Lower leg skin (tissue), 4 donors: ENCODE results near the gene SCMH1. TPM values are rescaled to one million over a fixed set of nuclear protein-coding genes. Genes with fewer than 3 reads are reported as not detected.
A peak's percentile ranks its signal among the peaks of the same experiment; 100 is the strongest.

ENCODE experiments used
- DNase-seq, 2 donors: peaks; one replicate each; pipeline ENCODE4 v3.0.0-alpha.2; 2019; ENCODE audit warnings: low spot score in 2 of 2
- H3K4me3 ChIP-seq: fragments of 200-600 bp; sonication (generic); 2 replicates; pipeline ENCODE4 v1.5.1; 2017; ENCODE audit warnings: mild to moderate bottlenecking, low read depth; ENCODE audit not compliant: poor library complexity, severe bottlenecking
- CTCF ChIP-seq, 3 donors: fragments of 450-650 bp; IDR thresholded peaks; one replicate each; pipeline ENCODE4 v1.5.1; 2016; ENCODE audit warnings: antibody characterized with exemption in 3 of 3, mild to moderate bottlenecking in 3 of 3, moderate library complexity in 2 of 3
- POLR2A ChIP-seq, 2 donors: fragments of 450-650 bp; IDR thresholded peaks; one replicate each; pipeline ENCODE4 v1.6.1; 2016 to 2017; ENCODE audit warnings: antibody characterized with exemption in 2 of 2, mild to moderate bottlenecking in 1 of 2, moderate library complexity in 1 of 2
- WGBS, 2 donors: methylation state at CpG; one replicate each; pipeline ENCODE4 v1.1.5; 2018; 5-methylcytosine and 5-hydroxymethylcytosine counted together
- intact Hi-C: fragments of 100-400 bp; cut with DNase I; formaldehyde crosslinking; loops from one replicate; pipeline ENCODE4 v1.15.0; 2023; ENCODE audit warnings: low total_unique reads
- total RNA-seq, 4 donors: library from RNA; depleted of rRNA; stranded (reverse); fragments of >200 nt; gene quantifications; one replicate each; pipeline ENCODE4 v1.1.0, GENCODE V29; 2016

The SCMH1 gene
- total RNA-seq, 4 donors from 2014 or later: 8.9 to 30.9 (median 21.8) TPM

GRCh38 chr1:41025979-41026819 lies 215.9 kb downstream of the SCMH1 start:
- TF ChIP-seq POLR2A (IDR thresholded peaks at IDR 0.05) (no peak), CTCF (IDR thresholded peaks at IDR 0.05) (no peak)
- no peak overlapping the region for H3K4me3 ChIP-seq
- peak in 1 of 2 donors; percentile 66 for DNase-seq
- 93 to 97% methylated on average over 4 of the region's 4 CpGs for WGBS, 2 donors
- intact Hi-C loops: no loop called here

GRCh38 chr1:41024953-41025352 lies 217.2 kb downstream of the SCMH1 start:
- no peak for DNase-seq
- intact Hi-C loops: no loop called here
- WGBS, 2 donors: 68 to 73% methylated on average over 2 of the region's 2 CpGs
- TF ChIP-seq POLR2A (IDR thresholded peaks at IDR 0.05) (no peak), CTCF (IDR thresholded peaks at IDR 0.05) (no peak)
- no peak overlapping the region for H3K4me3 ChIP-seq

- no peak for DNase-seq
- H3K4me3 ChIP-seq: no peak overlapping the region
- intact Hi-C loops: no loop called here
- TF ChIP-seq CTCF (IDR thresholded peaks at IDR 0.05): no peak
- 95 to 97% methylated on average over 4 to 5 of the region's 5 CpGs for WGBS, 2 donors
Measured at GRCh38 chr1:41023279-41023990, 218.7 kb downstream of the SCMH1 start.

- H3K4me3 ChIP-seq: no peak overlapping the region
- DNase-seq: no peak
- TF ChIP-seq CTCF (IDR thresholded peaks at IDR 0.05): no peak
- TF ChIP-seq POLR2A (IDR thresholded peaks at IDR 0.05): no peak
- WGBS, 2 donors: 89 to 91% methylated on average over 10 of the region's 10 CpGs
- intact Hi-C loops: no loop called here
Measured at GRCh38 chr1:41022424-41022823, 219.7 kb downstream of the SCMH1 start.

- intact Hi-C loops: no loop called here
- no peak within 1 kb of the TSS for H3K4me3 ChIP-seq
- WGBS, 2 donors: 53 to 71% methylated on average over 11 to 12 of the region's 12 CpGs
- no peak for DNase-seq
- TF ChIP-seq POLR2A (IDR thresholded peaks at IDR 0.05) (no peak), CTCF (IDR thresholded peaks at IDR 0.05) (no peak)
Measured at GRCh38 chr1:41021526-41022308, 220.4 kb downstream of the SCMH1 start, which contains the start of gene SLFNL1. SLFNL1 (minus strand) TSS chr1:41021725; CDS start chr1:41020660, 1,065 bp downstream.
